ENCODE results near the gene NUDT14.

Gene NUDT14

DNA sequence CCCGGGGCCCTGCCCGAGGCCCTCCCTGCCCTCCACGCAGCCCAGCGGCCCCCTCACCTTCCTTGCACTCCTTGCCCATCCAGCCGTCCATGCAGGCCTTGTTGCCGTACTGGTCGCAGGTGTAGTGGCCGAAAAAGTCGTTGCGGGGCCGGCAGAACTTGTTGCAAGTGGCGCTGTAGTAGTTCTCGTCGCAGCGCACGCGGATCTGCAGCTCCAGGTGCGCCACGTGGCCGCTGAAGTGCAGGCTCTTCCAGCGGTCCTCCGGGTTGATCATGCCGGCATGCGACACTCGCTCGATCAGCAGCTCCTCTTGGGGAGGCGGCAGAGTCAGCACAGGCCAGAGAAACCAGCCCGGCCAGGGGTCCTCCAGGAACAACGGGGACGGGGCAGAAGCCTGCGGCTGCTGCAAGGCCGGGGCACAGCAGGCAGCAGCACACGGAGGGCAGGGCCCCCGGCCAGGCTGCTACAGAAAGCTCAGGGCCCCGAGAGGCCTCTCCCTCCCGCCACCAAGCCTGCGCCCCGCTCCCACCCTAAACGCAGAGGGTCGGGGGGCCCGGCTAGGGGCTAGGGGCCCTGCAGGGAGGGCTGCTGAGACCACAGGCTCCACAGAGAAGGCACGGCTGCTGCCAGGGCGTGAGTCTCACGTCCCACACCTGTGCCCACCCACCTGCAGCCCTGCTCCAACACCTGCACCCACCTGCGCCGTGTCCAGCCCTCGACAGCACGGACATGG, 25.3 kb downstream of the NUDT14 start:
- DNase-seq, result no peak

DNA sequence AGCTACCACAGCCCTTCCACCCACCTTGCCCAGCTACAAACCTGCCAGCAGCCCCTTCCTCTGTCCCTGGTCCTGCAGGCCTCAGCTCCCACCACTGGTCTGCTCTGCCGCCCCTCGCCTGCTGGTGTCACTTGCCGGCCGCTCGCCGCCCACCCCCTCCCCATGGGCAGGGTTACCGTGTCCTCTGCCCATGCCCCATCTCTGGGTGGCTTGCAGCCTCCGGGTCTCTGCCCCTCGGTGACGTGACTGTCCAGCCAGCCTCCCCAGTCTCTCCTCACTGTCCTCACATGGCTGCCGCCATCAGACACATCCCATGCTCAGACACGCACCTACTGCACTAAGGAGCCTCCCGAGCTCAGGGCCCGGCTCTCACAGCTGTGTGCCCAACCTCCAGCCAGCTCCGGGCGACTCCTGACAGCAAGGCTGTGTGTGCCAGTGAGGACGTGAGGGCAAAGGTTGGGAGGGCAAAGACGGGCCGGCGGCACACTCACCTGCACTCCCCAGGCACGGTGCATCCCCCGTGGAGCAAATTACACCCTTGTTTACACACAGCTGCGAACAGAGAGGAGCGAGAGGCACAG, 26.0 kb downstream of the NUDT14 start:
- DNase-seq, result no peak

DNA sequence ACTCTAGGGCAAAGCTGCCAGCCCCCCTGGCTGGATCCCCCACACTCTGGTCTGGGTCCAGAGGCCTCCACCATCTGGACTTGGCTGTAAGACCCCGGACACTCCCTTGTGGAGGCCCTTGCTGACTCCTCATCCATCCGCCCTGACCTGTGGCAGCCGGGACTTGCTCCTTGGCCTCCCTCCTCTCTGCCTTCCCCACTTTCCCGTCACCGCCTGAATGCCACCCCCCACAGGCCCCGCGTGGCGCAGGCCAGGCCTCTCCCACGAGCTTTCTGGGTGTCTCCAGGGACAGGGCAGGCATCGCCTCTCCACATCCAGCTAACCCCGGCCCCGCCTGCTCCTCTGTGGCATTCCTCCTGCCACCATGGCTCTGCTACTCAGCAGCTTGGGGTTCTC, 26.6 kb downstream of the NUDT14 start:
- no peak for DNase-seq

DNA sequence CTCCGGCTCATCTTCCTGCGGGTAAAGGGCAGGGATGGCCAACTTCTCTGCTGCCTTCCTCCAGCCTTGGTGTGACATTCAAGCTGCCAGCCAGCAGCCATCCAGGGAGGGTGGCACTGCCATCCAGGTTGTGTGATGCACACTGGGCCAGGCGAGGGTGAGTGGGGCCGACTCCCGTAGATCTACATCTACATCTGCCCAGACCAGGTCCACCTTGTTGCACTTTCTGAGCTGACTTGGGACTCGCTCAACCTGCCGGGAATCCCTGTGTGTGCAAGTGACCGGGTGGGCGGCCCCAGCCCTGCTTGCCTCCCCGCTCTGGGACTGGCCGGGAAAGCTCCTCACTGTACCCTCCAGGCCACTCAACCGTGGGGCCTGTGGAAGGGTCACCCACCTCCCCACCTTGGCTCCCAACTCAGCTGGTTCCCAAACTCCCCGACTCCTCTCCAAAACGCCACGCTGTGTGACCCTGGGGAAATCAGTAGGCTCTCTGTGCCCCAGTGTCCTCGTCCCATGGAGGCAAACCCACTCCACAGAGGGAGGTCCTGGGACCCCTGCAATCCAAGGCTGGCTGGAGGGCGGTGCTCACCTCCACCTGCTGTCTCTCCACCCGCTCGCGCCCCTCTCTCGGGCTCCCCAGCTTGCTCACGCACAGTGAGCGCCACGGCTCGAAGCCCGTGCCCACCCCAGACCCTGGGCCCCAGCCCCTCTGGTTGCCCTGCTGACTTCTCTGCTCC, 27.2 kb downstream of the NUDT14 start:
- no peak for DNase-seq

DNA sequence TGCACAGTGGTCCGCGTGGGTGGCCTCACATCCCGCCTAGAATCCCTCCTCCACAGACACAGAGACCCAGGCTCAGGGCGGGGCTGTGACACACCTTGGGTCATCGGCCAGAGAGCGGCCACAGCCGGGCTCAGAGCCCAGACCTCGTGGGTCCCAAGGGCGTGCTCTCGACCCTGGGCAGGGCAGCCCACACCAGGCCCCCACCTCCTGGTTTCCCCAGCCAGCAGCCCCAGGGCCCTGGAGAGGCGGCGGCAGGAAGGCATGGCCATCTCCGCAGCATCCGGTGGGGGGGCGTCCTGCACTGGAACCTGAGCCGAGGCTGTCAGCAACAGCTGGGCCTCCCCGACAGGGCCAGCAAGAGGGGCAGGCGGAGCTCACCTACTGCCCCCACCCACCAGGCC, 27.8 kb downstream of the NUDT14 start:
- DNase-seq, result no peak

DNA sequence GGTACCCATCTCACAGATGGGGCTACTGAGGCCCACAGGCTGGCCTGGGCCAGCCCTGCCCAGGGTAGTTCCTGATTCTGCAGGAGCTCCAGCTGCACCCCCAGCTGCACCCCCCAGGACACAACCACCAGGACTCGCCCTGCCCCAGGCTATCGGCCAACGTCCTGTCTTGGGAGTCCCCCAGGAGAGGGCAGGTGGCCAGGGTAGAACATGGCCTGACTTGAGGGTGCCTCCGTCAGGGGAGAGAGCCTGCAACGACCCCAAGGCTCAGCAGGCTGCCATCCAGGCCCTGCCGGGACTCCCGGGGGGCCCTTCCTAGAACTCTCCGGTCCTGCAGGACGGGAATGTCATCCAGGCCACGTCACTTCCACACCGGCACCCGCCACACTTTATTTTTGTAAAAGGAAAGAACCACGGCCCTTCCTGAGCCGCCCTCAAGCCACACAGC, 28.3 kb downstream of the NUDT14 start:
- no peak for DNase-seq

DNA sequence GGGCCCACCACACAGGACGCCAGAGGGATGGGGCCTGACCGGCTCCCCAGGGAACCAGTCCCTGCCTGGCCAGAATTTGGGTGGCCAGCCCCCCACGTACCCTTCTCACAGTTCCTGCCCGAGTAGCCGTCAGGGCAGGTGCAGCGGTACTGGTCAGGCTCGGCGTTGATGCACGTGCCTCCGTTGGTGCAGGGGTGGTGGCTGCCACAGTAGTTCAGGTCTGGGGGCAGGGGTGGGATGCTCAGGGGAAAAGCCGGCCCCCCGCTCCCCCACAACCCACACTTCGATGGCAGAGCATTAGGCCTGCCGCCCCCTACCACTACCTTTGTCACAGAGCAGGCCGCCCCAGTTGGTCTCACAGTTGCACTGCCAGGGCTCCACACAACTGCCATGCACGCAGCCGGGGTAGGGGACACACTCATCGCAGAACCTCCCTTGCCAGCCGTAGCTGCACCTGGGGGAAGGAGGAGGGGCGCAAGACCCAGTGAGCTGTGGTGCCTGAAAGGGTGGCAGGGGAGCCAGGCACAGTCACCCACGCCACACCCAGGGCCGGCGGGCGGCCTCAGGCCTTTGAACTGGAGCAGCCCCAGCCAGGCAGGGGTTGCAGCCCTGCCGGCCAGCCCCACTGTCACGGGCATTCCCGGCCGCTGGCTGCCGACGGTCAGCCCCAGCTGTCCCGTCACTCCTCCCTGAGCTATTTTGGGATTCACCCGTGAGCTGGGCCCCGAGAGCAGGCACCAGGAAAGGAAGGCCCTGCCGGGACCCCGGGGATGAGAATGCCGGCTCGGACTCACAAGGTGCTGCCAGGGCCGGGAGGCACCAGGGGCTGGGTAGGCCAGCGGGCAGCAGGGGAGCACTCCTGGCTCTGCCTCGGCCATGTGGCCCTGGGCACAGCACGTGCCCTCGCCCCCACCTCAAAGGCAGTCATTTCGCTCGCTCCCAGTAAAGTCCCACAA, 29.0 kb downstream of the NUDT14 start:
- no peak for DNase-seq

DNA sequence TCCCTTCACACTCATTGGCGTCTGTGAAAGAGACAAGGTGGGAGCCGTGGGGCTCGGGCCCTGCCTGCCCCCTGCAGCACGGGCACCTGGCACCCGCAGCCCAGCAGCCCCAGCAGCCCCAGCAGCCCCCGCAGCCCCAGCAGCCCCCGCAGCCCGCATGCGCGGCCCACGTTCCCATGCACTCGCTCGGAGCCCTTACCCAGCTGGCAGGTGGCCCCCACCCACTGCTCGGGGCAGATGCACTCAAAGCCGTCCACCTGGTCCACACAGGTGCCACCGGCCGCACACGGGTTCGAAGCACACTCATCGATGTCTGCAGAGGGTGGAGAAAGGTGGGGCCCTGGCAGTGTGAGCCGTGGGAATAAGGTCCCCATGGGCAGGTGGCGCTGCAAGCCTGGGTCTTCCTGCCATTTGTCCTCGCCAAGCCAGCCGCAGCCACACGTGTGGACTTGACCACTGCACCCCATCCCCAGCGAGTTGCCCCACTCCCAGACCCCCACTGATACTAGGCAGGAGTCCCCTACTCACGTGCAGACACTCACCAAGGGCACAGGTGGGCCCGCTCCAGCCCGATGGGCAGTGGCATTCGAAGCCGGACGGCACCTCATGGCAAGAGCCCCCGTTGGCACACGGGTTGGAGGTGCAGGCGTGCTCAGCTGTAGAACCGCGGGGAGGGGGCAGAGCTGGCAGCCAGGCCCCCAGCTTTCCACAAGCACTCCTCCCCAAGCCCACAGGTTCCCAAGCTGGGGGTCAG, 29.9 kb downstream of the NUDT14 start:
- DNase-seq, result no peak

DNA sequence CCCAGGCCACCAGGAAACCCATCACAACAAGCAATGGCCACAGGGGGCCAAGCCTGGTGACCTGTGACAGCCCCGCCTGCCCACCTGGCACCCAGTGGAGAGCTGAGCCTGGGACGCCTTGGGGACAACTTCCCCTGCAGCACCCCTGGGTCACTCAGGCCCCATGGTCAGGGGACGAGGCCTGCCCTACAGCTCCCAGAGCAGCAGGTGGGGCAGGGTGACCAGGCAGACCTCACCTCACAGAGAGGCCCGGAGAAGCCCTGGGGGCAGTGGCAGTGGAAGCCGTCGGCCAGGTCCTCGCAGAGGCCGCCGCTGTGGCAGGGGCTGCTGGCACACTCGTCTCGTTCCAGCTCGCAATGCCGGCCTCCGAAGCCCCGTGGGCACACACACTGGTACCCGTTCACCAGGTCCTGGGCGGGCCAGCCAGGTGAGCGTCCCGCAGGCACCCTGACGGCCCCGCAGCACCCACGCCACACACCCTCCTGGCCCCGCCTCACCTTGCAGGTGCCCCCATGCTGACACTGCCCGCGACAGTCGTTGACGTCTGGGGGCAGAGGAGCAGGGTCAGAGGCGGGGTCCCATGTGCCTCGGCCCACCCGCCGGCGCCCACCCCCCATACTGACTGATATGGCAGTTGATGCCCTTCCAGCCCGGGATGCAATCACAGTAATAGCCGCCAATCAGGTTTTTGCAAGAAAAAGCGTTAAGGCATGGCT, 30.6 kb downstream of the NUDT14 start:
- no peak for DNase-seq

DNA sequence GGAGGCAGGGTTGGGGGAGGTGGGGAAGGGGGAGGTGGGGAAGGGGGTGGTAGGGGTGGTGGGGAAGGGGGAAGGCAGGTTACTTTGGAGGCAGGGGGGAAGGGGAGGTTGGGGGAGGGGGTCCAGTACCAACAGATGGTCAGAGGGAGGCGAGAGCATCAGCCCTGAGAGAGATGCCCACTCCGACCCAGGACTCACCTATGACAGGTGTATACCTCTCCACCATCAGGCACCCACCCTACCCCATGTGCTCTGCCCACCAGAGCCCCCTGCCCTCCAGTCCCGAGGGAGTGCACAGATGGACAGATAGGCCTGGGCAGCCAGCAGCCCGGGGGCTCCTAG, 31.1 kb downstream of the NUDT14 start:
- no peak for DNase-seq

DNA sequence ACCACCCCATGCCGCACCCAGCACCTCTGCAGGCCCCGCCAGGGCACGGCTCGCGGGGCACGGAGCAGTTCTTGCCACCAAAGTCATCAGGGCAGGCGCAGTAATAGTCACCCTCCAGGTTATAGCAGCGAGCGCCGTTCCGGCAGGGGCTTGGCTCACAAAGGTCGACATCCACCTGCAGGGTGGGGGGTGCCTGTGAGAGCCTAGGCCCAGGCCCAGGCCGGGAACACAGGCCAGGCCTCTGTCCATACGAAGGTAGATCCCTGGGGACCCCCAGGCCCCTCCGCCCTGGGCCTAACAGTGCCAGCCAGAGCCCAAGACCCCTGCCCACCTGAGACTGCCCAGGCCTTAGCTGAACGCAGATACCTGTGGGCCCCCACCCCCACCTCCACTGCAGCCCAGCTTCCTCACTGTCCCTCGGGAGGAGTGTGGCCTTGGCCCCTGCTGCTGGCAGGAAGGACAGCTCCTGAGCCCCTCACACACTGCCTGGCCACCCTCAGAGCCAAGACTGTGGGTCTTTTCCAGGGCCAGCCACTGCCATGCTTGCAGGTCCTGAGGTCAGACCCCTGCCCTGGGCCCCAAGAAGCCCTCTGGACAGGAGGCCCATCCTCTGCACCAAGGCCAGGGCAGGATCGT, 31.8 kb downstream of the NUDT14 start:
- no peak for DNase-seq

DNA sequence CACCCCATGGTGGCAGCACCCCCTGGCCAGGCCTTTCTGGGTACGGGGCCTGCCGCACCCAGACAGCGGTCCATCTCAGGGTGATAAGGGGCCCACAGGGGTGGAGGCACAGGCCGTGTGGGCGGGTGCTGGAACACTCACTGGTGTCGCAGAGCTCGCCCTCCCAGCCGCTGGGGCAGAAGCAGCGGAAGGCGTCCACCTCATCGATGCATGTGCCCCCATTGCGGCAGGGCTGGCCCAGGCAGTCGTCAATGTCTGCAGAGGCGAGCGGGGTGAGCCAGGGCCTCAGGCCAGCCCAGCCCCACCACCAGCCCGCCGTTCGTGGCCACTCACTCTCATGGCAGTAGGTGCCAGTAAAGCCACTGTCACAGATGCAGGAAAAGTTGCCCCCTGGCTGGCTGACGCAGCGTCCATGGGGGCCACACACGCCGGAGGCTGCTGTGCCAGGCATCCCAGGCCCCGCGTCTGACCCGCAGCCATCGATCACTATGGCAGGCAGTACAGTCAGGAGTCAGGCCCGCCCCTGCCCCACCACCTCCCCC, 32.4 kb downstream of the NUDT14 start:
- DNase-seq, result no peak

DNA sequence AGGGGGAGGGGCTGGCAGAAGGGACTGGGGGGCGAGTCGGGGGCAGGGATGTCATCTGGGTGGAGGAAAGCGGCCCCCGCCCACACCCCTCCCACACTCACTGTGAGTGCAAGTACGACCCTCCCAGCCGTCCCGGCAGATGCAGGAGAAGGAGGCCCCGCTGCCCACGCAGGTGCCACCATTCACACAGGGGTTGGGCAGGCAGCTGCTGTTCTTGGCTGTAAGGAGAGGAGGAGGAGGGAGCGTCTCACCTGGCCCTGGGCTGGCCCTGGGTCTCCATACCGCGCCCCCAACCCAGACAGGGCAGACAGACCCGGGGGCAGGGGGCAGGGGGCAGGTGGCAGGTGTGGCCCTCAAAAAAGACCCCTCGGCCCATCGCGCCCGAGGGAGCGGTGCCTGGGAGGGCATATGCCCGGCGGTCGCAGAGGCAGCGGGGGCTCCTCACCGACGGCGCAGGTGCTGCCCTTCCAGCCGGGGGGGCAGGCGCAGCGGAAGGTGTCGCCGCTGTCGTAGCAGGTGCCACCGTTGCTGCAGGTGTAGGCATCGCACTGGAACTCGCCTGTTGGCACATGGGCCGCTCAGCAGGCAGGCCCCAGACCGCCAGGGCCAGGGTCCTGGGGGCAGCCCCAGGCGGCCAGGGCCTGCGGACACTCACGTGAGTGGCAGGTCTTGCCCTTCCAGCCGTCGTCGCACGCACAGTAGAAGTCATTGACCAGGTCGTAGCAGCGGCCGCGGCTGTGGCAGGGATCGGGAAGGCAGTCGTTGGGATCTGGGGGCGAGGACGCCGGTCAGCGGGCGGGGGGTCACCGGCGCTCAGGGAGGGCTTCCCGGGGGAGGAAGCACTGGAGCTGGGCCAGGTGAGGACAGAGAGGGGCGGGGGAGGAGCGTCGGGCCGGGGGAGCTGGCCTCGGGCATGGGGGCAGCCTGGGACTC, 33.2 kb downstream of the NUDT14 start:
- no peak for DNase-seq

DNA sequence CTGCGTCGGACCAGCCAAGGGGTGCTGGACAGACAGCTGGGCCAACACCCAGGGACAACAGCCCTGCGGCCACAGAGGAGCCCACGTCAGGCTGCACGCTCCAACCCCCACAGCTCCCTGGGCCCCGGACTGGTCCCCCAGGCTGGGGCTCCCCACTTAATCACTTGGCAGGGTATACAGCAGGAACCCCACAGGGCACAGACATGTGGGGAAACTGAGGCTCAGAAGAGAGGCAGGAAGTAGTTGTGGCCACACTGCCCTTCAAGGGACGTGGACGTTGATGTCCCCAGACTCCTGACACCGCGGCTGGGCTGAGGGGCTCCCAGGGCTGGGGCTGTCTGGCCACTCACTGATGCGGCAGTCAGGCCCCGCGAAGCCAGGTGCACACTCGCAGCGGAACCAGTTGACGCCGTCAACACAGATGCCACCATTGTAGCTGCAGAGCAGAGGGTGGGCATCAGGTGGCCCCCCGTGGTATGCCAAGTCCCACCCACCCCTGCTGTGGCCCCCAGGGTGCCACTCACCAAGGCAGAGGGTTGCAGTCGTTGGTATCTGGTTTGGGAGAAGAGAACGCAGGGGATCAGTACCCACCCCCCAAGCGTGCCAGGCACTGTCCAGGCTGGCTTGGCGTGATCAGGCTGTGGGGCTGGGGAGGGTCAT, 34.0 kb downstream of the NUDT14 start:
- no peak for DNase-seq

DNA sequence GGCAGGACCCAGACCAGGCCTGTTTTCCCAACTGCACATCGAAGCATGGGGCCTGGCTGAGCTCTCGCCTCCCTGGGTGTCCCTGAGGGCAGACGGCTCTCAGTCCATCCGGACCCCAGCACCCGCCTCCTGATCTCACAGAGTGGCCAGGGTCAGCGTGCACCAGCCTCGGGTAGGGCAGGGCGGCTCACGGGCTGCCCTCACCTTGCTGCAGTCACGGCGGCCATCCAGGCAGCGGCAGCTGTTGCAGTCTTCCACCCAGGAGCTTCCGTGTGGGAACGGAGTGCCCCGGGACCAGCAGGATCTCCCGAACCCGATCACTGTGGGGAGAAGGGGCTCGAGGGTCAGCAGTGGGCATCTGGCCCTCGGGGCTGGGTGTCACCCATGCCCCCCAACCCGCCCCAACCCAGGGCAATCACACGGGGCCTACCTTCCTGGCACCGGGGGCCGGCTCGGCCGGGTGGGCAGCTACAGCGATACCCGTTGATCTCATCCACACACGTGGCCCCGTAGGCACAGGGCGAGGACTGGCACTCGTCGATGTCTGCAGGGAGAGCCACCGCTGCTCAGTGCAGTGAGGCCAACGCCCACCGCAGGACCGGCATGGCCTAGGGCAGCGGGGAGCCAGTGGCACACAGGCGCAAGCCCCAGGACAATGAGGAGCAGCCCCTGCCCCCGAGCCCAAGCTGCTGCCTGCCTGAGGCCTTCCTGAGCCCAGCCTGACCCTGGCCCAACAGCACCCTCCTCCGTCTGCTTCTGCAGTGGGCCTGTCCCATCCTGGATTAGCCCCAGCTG, 34.7 kb downstream of the NUDT14 start:
- DNase-seq, result no peak

DNA sequence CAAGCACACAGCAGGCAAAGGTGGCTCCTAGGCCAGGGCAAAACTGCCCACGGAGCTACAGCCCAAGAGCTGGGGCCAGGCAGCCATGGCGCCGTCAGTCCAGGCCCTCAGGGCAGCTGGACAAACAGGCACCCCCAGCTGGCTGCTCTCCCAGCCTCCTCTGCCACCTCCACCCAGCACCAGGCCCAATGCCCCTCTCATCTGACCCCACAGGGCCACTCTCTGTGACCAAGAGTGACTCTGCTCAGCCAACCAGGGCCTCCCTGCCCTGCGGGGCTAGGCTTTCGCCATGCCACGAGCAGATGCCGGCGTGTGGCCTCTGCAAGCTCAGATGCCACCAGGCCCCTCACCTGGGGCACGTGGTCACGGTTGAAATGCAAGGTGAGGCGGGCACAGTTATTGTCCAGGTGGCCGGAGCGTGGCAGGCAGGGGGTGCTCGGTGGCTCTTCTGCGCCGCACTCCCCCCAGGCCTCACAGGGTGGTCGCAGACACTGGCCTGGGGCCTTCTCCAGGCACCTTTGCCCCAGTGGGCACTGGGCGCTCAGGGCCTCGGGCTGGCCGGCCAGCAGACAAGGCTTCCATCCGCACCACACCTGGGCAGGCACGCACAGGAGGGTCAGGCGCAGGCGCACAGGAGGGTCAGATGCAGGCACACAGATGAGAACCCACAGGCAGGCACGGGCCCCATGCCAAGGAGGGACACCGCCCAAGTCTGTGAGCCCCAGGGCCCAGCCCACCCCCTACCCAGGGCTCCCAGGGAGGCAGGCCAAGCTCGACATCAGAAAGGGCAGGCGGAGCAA, 35.5 kb downstream of the NUDT14 start:
- DNase-seq, result no peak

DNA sequence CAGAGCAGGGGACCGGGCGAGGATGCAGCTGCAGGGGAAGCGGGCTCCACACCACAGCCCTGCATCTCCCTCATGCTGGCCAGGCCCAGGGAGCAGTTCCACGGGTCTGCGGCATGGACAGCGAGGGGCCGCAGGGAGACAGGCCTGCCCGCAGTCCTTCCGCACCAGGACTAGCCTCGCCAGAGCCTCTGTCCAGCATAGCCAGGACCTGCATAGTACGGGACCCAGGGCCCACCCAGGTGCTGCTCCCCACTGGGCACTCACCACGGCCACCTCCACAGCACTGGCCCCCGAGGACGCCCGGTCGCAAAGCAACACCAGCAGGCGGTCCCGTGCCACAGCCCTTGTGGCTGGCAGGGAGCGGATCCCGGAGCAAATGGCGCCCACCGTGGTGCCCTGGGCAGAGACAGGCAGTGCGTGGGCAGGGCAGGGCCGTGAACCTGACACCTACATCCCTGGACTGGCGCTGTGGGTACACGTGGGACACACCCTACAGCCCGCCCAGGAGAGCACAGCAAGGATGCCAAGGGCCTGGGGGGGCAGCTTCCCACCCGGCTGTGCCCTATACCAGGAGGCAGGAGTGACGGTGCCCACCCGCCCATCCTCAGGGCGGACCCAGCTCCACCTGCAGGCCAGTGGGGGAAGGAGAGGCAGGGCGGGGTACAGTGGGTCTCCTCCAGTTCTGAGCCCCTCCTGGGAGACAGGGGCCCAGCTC, 36.3 kb downstream of the NUDT14 start:
- DNase-seq, result no peak
